Endothelial cell of umbilical vein (primary cell): ENCODE measurements around the gene NRF1.

Experiments
- CTCF ChIP-seq, 2 donors: IDR thresholded peaks; 1 replicate in 1 of 2; 2 replicates in 1 of 2; pipeline ENCODE4 v1.5.1; 2011; ENCODE audit warnings: low read length in 2 of 2, mild to moderate bottlenecking in 2 of 2, moderate library complexity in 2 of 2, control low read depth in 1 of 2, inconsistent platforms in 1 of 2, low read depth in 1 of 2; ENCODE audit not compliant: insufficient read depth in 1 of 2; ENCODE audit errors: extremely low read depth in 1 of 2
- EZH2 ChIP-seq: IDR thresholded peaks from 2 replicates; pipeline ENCODE4 v1.6.1; 2012; ENCODE audit warnings: borderline replicate concordance, low read depth, mild to moderate bottlenecking, moderate library complexity, low read length, inconsistent platforms; ENCODE audit not compliant: severe bottlenecking
- JUN ChIP-seq: IDR thresholded peaks from 2 replicates; pipeline ENCODE4 v1.6.1; 2011; ENCODE audit warnings: borderline replicate concordance, low read depth; ENCODE audit not compliant: insufficient read length, insufficient read depth
- MAX ChIP-seq: IDR thresholded peaks from 2 replicates; pipeline ENCODE4 v1.6.1; 2011; ENCODE audit not compliant: insufficient read depth, insufficient read length
- MYC ChIP-seq: IDR thresholded peaks from one replicate; pipeline ENCODE4 v1.6.1; 2011; ENCODE audit warnings: mild to moderate bottlenecking, low read depth, low read length
- POLR2A ChIP-seq: IDR thresholded peaks from 2 replicates; pipeline ENCODE4 v1.6.1; 2012; ENCODE audit warnings: low read depth, mild to moderate bottlenecking, control low read depth, low read length
- POLR2AphosphoS5 ChIP-seq: IDR thresholded peaks from 2 replicates; pipeline ENCODE4 v1.6.1; 2012; ENCODE audit warnings: low read depth, mild to moderate bottlenecking, control low read depth, low read length, moderate library complexity; ENCODE audit not compliant: insufficient read depth

DNA sequence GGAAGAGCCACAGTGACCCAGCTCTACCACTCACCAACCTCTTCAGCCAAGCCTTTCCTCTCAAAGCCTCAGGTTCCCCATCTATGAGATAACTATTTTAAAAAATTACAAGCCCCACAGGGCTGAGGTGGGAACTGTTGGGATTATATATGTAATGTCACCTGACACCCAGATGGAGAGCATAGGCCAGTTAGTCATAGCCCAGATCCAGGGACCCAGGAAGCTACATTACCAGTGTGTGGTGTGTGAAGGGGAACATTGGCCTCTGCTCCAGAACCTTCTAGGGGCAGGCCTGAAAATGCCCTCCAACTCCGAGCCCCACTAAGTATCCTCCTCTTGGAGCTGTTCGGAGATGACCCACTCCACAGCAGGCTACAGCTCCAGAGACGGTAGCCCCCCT is 162.4 kb downstream of the NRF1 start:
- TF ChIP-seq POLR2A: no peak
- TF ChIP-seq MAX: no peak
- TF ChIP-seq CTCF (IDR thresholded peaks at IDR 0.05; ENCODE audit: extremely low read depth in 1 of 2, insufficient read depth in 1 of 2, low read depth in 1 of 2, low read length in 2 of 2): no peak
- TF ChIP-seq JUN: no peak
- no peak for TF ChIP-seq POLR2AphosphoS5
- TF ChIP-seq EZH2: no peak
- TF ChIP-seq MYC: no peak
